SH-SY5Y (cell line): ENCODE measurements around the gene ADPRHL1.

Experiments used
- GATA2 ChIP-seq: IDR thresholded peaks from 2 replicates; pipeline ENCODE4 v1.6.1; 2011; ENCODE audit warnings: mild to moderate bottlenecking, low read depth, low read length
- GATA3 ChIP-seq: IDR thresholded peaks from 2 replicates; pipeline ENCODE4 v1.6.1; 2011; ENCODE audit warnings: low read depth, mild to moderate bottlenecking, low read length, moderate library complexity

GRCh38 chr13:113365971-113366588 lies 87.2 kb downstream of the ADPRHL1 start:
- TF ChIP-seq GATA2 (no peak), GATA3 (no peak)
